Loucy (cell line): Measurements from ENCODE around the gene ZNF598.

ENCODE experiments used
- CTCF ChIP-seq: fragments of 200-600 bp; sonication (generic); conservative IDR thresholded peaks from 2 replicates; pipeline ENCODE4 v1.5.1; 2014; ENCODE audit warnings: mild to moderate bottlenecking, antibody characterized with exemption, low read length
- EZH2phosphoT487 ChIP-seq: fragments of 200-600 bp; IDR thresholded peaks from 2 replicates; pipeline ENCODE4 v1.6.1; 2018; ENCODE audit warnings: antibody characterized with exemption, mild to moderate bottlenecking, moderate library complexity, borderline replicate concordance

DNA sequence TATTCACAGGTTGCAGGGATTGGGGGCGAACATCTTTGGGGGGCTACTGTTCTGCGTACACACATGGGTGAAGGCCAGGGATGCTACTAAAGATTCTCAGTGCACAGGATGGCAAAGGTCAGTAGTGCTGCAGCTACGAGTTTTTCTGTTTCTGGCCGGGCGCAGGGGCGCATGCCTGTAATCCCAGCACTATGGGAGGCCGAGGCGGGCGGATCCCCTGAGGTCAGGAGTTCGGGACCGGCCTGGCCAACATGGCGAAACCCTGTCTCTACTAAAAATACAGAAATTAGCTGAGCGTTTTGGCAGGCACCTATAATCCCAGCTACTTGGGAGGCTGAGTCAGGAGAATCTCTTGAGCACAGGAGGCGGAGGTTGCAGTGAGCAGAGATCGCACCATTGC is 3.9 kb upstream of the ZNF598 start:
- TF ChIP-seq CTCF (no peak), EZH2phosphoT487 (no peak)
